GM12878 (cell line): ENCODE data around the gene UNC45A.

ENCODE experiments used
- JUND ChIP-seq: IDR thresholded peaks from 2 replicates; pipeline ENCODE4 v1.6.1; 2012; ENCODE audit warnings: low read depth, mild to moderate bottlenecking, low read length, improper control_type of control experiment, moderate library complexity
- NFIC ChIP-seq: IDR thresholded peaks from 2 replicates; pipeline ENCODE4 v1.6.1; 2012; ENCODE audit warnings: low read depth, mild to moderate bottlenecking, inconsistent platforms, low read length, moderate library complexity
- POLR2AphosphoS5 ChIP-seq: IDR thresholded peaks from 2 replicates; pipeline ENCODE4 v1.6.1; 2011; ENCODE audit warnings: mild to moderate bottlenecking, low read length, inconsistent platforms
- SIN3A ChIP-seq: IDR thresholded peaks from 2 replicates; pipeline ENCODE4 v1.6.1; 2012; ENCODE audit warnings: low read depth, low read length, improper control_type of control experiment
- SUPT20H ChIP-seq: IDR thresholded peaks from 2 replicates; pipeline ENCODE4 v1.6.1; 2011; ENCODE audit warnings: low read depth, mild to moderate bottlenecking, low read length, moderate library complexity, borderline replicate concordance; ENCODE audit not compliant: control insufficient read depth

DNA sequence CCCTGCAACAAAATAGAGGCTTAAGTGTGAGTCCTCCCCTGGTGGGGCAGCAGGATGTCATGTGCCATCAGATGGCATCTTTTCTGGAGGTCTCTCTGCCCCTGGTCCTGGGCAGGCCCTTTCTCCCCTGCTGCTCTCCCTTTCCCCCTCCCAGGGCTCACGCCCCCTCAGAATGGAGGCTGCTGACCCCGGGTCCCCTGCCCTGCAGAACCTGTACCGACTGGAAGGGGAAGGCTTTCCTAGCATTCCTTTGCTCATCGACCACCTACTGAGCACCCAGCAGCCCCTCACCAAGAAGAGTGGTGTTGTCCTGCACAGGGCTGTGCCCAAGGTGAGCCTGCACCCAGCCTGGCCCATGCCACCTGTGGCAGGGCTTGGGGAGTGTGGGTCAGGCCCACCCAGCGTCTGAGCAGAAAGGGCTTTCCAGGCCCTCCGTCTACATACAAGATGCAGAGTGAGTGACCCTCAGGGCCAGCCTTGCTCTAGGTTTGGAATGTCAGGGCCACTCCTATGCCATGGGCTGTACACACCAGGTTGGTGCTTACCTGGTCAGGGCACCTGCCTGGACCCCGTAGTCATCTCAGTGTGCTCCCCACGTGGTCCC is 43.6 kb upstream of the UNC45A start:
- TF ChIP-seq NFIC (no peak), JUND (no peak), SIN3A (no peak), POLR2AphosphoS5 (no peak), SUPT20H (no peak)
